Neuronal stem cell (in vitro differentiated cells): ENCODE measurements around the gene THY1.

Experiments used
- DNase-seq: peaks from one replicate; pipeline ENCODE4 v3.0.0-alpha.2; 2013; ENCODE audit warnings: low spot score
- H2AFZ ChIP-seq: one replicate; pipeline ENCODE4 v1.6.1; 2013; ENCODE audit warnings: mild to moderate bottlenecking, low read length, inconsistent platforms
- H2AK5ac ChIP-seq: 2 replicates; pipeline ENCODE4 v1.6.1; 2013; ENCODE audit warnings: low read depth, mild to moderate bottlenecking, inconsistent platforms, low read length, moderate library complexity, mixed read lengths
- H2BK120ac ChIP-seq: 2 replicates; pipeline ENCODE4 v1.6.1; 2013; ENCODE audit warnings: low read depth, mild to moderate bottlenecking, inconsistent platforms, low read length, moderate library complexity, mixed read lengths
- H2BK12ac ChIP-seq: one replicate; pipeline ENCODE4 v1.6.1; 2013; ENCODE audit warnings: low read length, inconsistent platforms
- H2BK15ac ChIP-seq: 2 replicates; pipeline ENCODE4 v1.6.1; 2013; ENCODE audit warnings: mild to moderate bottlenecking, low read length, inconsistent platforms, mixed read lengths
- H2BK5ac ChIP-seq: one replicate; pipeline ENCODE4 v1.6.1; 2013; ENCODE audit warnings: inconsistent platforms, mild to moderate bottlenecking, low read length, moderate library complexity
- H3K14ac ChIP-seq: one replicate; pipeline ENCODE4 v1.6.1; 2013; ENCODE audit warnings: low read length, inconsistent platforms
- H3K18ac ChIP-seq: 2 replicates; pipeline ENCODE4 v1.6.1; 2013; ENCODE audit warnings: low read length, inconsistent platforms
- H3K23ac ChIP-seq: 2 replicates; pipeline ENCODE4 v1.6.1; 2013; ENCODE audit warnings: low read depth, mild to moderate bottlenecking, mixed read lengths, low read length, inconsistent platforms; ENCODE audit not compliant: poor library complexity
- H3K27ac ChIP-seq: replicated peaks from 3 replicates; pipeline ENCODE4 v1.5.1; 2013; ENCODE audit warnings: low read length, inconsistent platforms
- H3K27me3 ChIP-seq, 3 experiments: 2 replicates each; pipeline ENCODE4 v1.6.1; 2013; ENCODE audit warnings: low read length in 3 of 3, mild to moderate bottlenecking in 2 of 3, inconsistent platforms in 1 of 3, low read depth in 1 of 3, mixed read lengths in 1 of 3, moderate library complexity in 1 of 3; ENCODE audit not compliant: control insufficient read depth in 3 of 3, insufficient read depth in 3 of 3
- H3K36me3 ChIP-seq, 2 donors: replicated peaks in 1 of 2; 2 replicates each; pipeline ENCODE4 v1.6.1; 2013; ENCODE audit warnings: low read length in 2 of 2; ENCODE audit not compliant: control insufficient read depth in 2 of 2, insufficient read depth in 2 of 2
- H3K4ac ChIP-seq: 2 replicates; pipeline ENCODE4 v1.6.1; 2013; ENCODE audit warnings: inconsistent platforms, mild to moderate bottlenecking, low read length, moderate library complexity
- H3K4me1 ChIP-seq, 2 donors: 1 replicate in 1 of 2; 2 replicates in 1 of 2; pipeline ENCODE4 v1.6.1; 2013; ENCODE audit warnings: low read length in 2 of 2, low read depth in 1 of 2; ENCODE audit not compliant: control insufficient read depth in 2 of 2, insufficient read depth in 1 of 2
- H3K4me2 ChIP-seq: one replicate; pipeline ENCODE4 v1.6.1; 2013; ENCODE audit warnings: mild to moderate bottlenecking, low read length, inconsistent platforms; ENCODE audit not compliant: insufficient read depth, poor library complexity, severe bottlenecking
- H3K4me3 ChIP-seq, 2 donors: 2 replicates each; pipeline ENCODE4 v1.5.1; 2013; ENCODE audit warnings: low read length in 2 of 2, mild to moderate bottlenecking in 2 of 2, inconsistent platforms in 1 of 2, moderate library complexity in 1 of 2
- H3K79me1 ChIP-seq: one replicate; pipeline ENCODE4 v1.6.1; 2013; ENCODE audit warnings: low read depth, mild to moderate bottlenecking, inconsistent platforms, low read length, moderate library complexity
- H3K9ac ChIP-seq: one replicate; pipeline ENCODE4 v1.6.1; 2013; ENCODE audit warnings: mild to moderate bottlenecking, low read depth, low read length, inconsistent platforms; ENCODE audit not compliant: poor library complexity
- H3K9me3 ChIP-seq, 2 donors: replicated peaks in 1 of 2; 2 replicates each; pipeline versions ENCODE3 to v1.6.1; 2013; ENCODE audit warnings: low read length in 2 of 2, mild to moderate bottlenecking in 2 of 2, inconsistent platforms in 1 of 2, low read depth in 1 of 2, mixed read lengths in 1 of 2, moderate library complexity in 1 of 2; ENCODE audit not compliant: control insufficient read depth in 2 of 2, insufficient read depth in 1 of 2
- H4K8ac ChIP-seq: one replicate; pipeline ENCODE4 v1.6.1; 2013; ENCODE audit warnings: low read depth, mild to moderate bottlenecking, inconsistent platforms, low read length, moderate library complexity
- H4K91ac ChIP-seq: one replicate; pipeline ENCODE4 v1.6.1; 2013; ENCODE audit warnings: low read length, low read depth, mild to moderate bottlenecking, inconsistent platforms; ENCODE audit not compliant: poor library complexity
- WGBS, 2 donors: extraction: QIAGEN DNeasy Blood & Tissue Kit; methylation state at CpG; one replicate each; pipeline ENCODE4 v1.1.7; 2013; ENCODE audit warnings: missing lambda C conversion rate in 2 of 2, mixed read lengths in 1 of 2; ENCODE audit not compliant: insufficient read length in 2 of 2, insufficient replicate concordance in 1 of 2; ENCODE audit errors: extremely low coverage in 2 of 2; 5-methylcytosine and 5-hydroxymethylcytosine counted together

Gene THY1

DNA sequence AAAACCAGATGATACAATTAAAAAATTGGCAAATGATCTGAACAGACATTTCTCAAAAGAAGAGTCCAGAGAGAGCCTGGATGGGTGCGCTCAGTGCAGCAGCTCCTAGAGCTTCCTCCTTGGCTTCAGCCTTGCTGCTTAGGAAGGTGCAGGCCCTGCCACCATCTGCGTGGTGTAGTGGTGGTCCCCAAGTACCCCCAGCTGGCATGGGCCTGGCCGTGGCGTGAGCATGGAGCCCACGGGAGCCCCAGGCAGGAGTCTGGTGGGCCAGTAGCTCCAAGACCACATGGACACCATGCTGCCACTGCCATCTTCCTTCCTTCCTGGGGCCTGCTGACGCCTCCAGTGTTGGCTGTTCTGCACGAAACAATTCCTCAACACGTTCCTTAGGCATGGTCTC, 20.5 kb downstream of the THY1 start:
- Histone ChIP-seq H3K4me3 (no peak overlapping the region), H3K14ac (no peak overlapping the region), H3K27me3 (peaks cover 0 to 21% (median 0%) of the 10 kb centered on the region in 3 experiments), H2AFZ (no peak overlapping the region), H3K9ac (no peak overlapping the region), H3K4me2 (no peak overlapping the region), H3K23ac (no peak overlapping the region), H3K36me3 (no peaks in the 10 kb centered on the region), H3K27ac (no peak overlapping the region), H3K18ac (no peak overlapping the region), H2BK15ac (no peak overlapping the region), H4K8ac (no peak overlapping the region), H3K4ac (no peak overlapping the region), H4K91ac (no peak overlapping the region), H2AK5ac (peak overlapping the region; percentile 49), H2BK5ac (no peak overlapping the region), H3K4me1 (no peaks in the 10 kb centered on the region), H3K9me3 (peaks cover 0 to 7% of the 10 kb centered on the region in 2 donors), H3K79me1 (no peaks in the 10 kb centered on the region), H2BK12ac (no peak overlapping the region), H2BK120ac (no peak overlapping the region)
- WGBS, 2 donors, result no CpG with 5 or more reads among the region's 8 CpGs
- no peak for DNase-seq

DNA sequence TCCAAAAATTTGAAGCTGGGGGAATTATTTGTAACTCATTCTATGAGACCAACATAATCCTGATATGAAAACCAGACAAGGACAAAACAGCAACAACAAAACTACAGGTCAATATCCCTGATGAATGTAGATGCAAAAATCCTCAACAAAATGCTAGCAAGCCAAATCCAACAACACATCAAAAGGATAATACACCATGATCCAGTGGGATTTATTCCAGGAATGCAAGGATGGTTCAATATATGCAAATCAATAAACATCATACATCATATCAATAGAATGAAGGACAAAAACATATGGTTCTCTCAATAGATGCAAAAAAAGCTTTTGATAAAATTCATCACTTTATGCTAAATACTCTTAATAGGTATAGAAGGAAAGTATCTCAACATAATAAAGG, 22.1 kb downstream of the THY1 start:
- Histone ChIP-seq H2BK5ac (no peak overlapping the region), H2BK120ac (no peak overlapping the region), H3K9ac (no peak overlapping the region), H3K27ac (no peak overlapping the region), H3K14ac (no peak overlapping the region), H4K91ac (no peak overlapping the region), H3K9me3 (peaks cover 0 to 7% of the 10 kb centered on the region in 2 donors), H3K4me1 (no peaks in the 10 kb centered on the region), H3K4ac (no peak overlapping the region), H3K36me3 (no peaks in the 10 kb centered on the region), H3K27me3 (peaks cover 0 to 21% (median 0%) of the 10 kb centered on the region in 3 experiments), H2AFZ (no peak overlapping the region), H3K4me3 (no peak overlapping the region), H4K8ac (no peak overlapping the region), H2AK5ac (no peak overlapping the region), H3K18ac (no peak overlapping the region), H2BK12ac (no peak overlapping the region), H3K79me1 (no peaks in the 10 kb centered on the region), H3K4me2 (no peak overlapping the region), H3K23ac (no peak overlapping the region), H2BK15ac (no peak overlapping the region)
- DNase-seq, result no peak

DNA sequence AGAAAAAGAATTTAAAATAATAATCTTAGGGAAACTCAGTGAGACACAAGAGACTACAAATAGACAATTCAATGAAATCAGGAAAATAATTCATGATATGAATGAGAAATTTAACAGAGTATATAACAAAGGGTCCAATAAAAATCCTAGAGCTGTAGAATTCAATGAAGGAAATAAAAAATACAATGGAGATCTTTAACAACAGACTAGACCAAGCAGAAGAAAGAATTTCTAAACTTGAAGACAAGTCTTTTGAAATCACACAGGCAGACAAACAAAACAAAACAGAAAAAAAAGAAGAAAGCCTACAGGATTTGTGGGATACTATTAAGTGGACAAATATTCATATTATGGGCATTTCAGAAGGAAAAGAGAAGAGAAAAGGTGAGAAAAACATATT, 25.2 kb downstream of the THY1 start:
- no peak overlapping the region for H3K23ac ChIP-seq
- no peak overlapping the region for H4K91ac ChIP-seq
- no peak overlapping the region for H3K18ac ChIP-seq
- no peak overlapping the region for H2BK5ac ChIP-seq
- H2BK15ac ChIP-seq, result no peak overlapping the region
- peaks cover 0 to 7% of the 10 kb centered on the region in 2 donors for H3K9me3 ChIP-seq
- no peak overlapping the region for H3K4ac ChIP-seq
- H3K27ac ChIP-seq, result no peak overlapping the region
- H2BK120ac ChIP-seq, result no peak overlapping the region
- peaks cover 0 to 15% (median 0%) of the 10 kb centered on the region in 3 experiments for H3K27me3 ChIP-seq
- H2AFZ ChIP-seq, result no peak overlapping the region
- no peak overlapping the region for H2AK5ac ChIP-seq
- no peaks in the 10 kb centered on the region for H3K79me1 ChIP-seq
- H3K9ac ChIP-seq, result no peak overlapping the region
- H4K8ac ChIP-seq, result no peak overlapping the region
- no peak for DNase-seq
- no peak overlapping the region for H3K4me2 ChIP-seq
- H3K4me1 ChIP-seq, result no peaks in the 10 kb centered on the region
- H3K14ac ChIP-seq, result no peak overlapping the region
- H3K36me3 ChIP-seq, result no peaks in the 10 kb centered on the region
- no peak overlapping the region for H3K4me3 ChIP-seq
- no peak overlapping the region for H2BK12ac ChIP-seq

DNA sequence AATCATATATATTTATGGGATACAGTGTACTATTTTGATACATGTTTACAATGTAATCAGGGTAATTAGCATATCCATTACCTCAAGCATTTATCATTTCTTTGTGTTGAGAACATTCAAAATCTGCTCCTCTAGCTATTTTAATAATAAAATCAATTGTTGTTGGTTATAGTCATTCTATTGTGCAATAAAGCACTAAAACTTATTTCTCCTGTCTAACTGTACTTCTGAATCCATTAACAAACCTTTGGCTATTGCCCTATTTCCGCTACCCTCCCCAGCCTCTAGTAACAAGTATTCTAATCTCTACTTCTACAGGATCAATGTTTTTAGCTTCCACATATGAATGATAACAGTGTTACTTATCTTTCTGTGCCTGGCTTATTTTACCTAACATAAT, 26.1 kb downstream of the THY1 start:
- H3K9me3 ChIP-seq, result peaks cover 0 to 7% of the 10 kb centered on the region in 2 donors
- no peak for DNase-seq
- no peak overlapping the region for H3K4me2 ChIP-seq
- H3K9ac ChIP-seq, result no peak overlapping the region
- H3K4me3 ChIP-seq, result no peak overlapping the region
- H2BK120ac ChIP-seq, result no peak overlapping the region
- no peak overlapping the region for H4K91ac ChIP-seq
- no peak overlapping the region for H3K4ac ChIP-seq
- H3K36me3 ChIP-seq, result no peaks in the 10 kb centered on the region
- WGBS, 2 donors, result no CpG with 5 or more reads among the region's 1 CpG
- no peak overlapping the region for H4K8ac ChIP-seq
- H3K79me1 ChIP-seq, result no peaks in the 10 kb centered on the region
- H3K14ac ChIP-seq, result no peak overlapping the region
- H2BK12ac ChIP-seq, result no peak overlapping the region
- no peak overlapping the region for H2BK15ac ChIP-seq
- H3K27ac ChIP-seq, result no peak overlapping the region
- H3K23ac ChIP-seq, result no peak overlapping the region
- no peaks in the 10 kb centered on the region for H3K4me1 ChIP-seq
- H2AK5ac ChIP-seq, result no peak overlapping the region
- no peak overlapping the region for H2AFZ ChIP-seq
- H3K27me3 ChIP-seq, result peaks cover 0 to 11% (median 0%) of the 10 kb centered on the region in 3 experiments
- no peak overlapping the region for H3K18ac ChIP-seq
- H2BK5ac ChIP-seq, result no peak overlapping the region
